ENCODE data around the gene FARS2.

Gene FARS2

DNA sequence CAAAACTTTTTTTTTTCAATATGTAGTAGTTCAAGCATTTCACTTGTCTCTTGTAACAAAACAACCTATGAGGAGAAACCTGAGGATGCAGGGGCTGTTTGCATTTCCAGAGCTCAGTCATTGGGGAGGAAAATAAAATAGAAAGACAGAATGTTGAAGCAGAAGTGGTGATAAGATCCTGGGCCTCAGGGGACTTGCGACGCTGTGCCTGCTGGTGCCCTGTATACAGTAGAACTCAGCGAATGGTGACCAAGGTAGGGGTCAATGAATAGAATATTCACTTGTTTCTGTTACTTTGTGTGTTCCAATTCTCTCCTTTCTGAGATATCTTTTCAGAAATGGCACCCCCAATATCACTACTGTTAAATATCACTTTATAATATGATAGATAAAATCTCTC is 271.6 kb downstream of the FARS2 start:
- Histone ChIP-seq H3K4me1 (ENCODE audit: control insufficient read depth, insufficient read depth, low read length) (no peaks in the 10 kb centered on the region), H3K9me3 (ENCODE audit: control insufficient read depth, insufficient read depth, low read depth, low read length) (no peaks in the 10 kb centered on the region), H3K27ac (ENCODE audit: extremely low read depth, low read depth, low read length) (no peak overlapping the region), H3K36me3 (ENCODE audit: control insufficient read depth in 2 of 2, insufficient read depth in 1 of 2, low read length in 2 of 2) (no peaks in the 10 kb centered on the region), H3K4me3 (ENCODE audit: low read depth, low read length) (no peak overlapping the region)
- TF ChIP-seq REPIN1 (tag by site-specific recombination; IDR thresholded peaks at IDR 0.05; ENCODE audit: low read depth), result no peak
- no peak for TF ChIP-seq FEZF1 (tag by site-specific recombination; IDR thresholded peaks at IDR 0.05)
- TF ChIP-seq ZSCAN16 (tag by site-specific recombination; IDR thresholded peaks at IDR 0.05), result no peak
- no peak for TF ChIP-seq ZNF140 (tag by site-specific recombination; IDR thresholded peaks at IDR 0.05)
- TF ChIP-seq HOXA7 (CRISPR knock-in tag; IDR thresholded peaks at IDR 0.05; ENCODE audit: borderline replicate concordance), result no peak
- TF ChIP-seq ZNF426 (tag by site-specific recombination; IDR thresholded peaks at IDR 0.05), result no peak
- TF ChIP-seq ZBTB7A (tag by site-specific recombination; IDR thresholded peaks at IDR 0.05; ENCODE audit: low read depth), result no peak
- TF ChIP-seq ZNF274 (IDR thresholded peaks at IDR 0.05; ENCODE audit: low read length), result no peak
- TF ChIP-seq ZNF274 (tag by site-specific recombination; IDR thresholded peaks at IDR 0.05; ENCODE audit: borderline replicate concordance), result no peak
- no peak for TF ChIP-seq ZNF473 (tag by site-specific recombination; IDR thresholded peaks at IDR 0.05)
- no peak for TF ChIP-seq KLF8 (tag by site-specific recombination; IDR thresholded peaks at IDR 0.05)
- no peak for TF ChIP-seq ZNF600 (tag by site-specific recombination; IDR thresholded peaks at IDR 0.05)
- TF ChIP-seq ZNF707 (tag by site-specific recombination; IDR thresholded peaks at IDR 0.05), result no peak
- CTCF ChIA-PET, result no interaction called here
- POLR2A ChIA-PET, result no interaction called here

DNA sequence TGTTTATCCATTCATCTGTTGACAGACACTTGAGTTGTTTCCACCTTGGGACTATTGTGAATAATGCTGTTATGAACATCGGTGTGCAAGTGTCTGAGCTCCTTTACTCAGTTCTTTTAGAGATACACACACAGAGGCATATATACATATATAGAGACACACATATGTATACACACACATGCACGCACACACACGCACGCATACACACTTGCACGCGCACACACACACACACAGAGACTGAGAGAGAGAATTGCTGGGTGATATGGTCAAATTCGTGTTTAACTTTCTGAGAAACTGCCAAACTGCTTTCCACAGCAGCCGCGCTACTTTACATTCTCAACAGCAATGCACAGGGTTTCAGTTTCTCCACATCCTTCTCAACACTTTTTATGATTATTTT is 273.3 kb downstream of the FARS2 start:
- POLR2A ChIA-PET, result no interaction called here
- Histone ChIP-seq H3K9me3 (ENCODE audit: control insufficient read depth, insufficient read depth, low read depth, low read length) (no peaks in the 10 kb centered on the region), H3K4me3 (ENCODE audit: low read depth, low read length) (no peak overlapping the region), H3K27ac (ENCODE audit: extremely low read depth, low read depth, low read length) (no peak overlapping the region), H3K4me1 (ENCODE audit: control insufficient read depth, insufficient read depth, low read length) (no peaks in the 10 kb centered on the region), H3K36me3 (ENCODE audit: control insufficient read depth in 2 of 2, insufficient read depth in 1 of 2, low read length in 2 of 2) (no peaks in the 10 kb centered on the region)
- TF ChIP-seq, protein P1, sequence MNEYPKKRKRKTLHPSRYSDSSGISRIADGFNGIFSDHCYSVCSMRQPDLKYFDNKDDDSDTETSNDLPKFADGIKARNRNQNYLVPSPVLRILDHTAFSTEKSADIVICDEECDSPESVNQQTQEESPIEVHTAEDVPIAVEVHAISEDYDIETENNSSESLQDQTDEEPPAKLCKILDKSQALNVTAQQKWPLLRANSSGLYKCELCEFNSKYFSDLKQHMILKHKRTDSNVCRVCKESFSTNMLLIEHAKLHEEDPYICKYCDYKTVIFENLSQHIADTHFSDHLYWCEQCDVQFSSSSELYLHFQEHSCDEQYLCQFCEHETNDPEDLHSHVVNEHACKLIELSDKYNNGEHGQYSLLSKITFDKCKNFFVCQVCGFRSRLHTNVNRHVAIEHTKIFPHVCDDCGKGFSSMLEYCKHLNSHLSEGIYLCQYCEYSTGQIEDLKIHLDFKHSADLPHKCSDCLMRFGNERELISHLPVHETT (tag by site-specific recombination; IDR thresholded peaks at IDR 0.05), result no peak
- CTCF ChIA-PET, result interaction anchor here (0.7 kb wide), 1 partner anchor 592 kb away, joined by 4 read pairs; no protein-coding TSS in a partner anchor

- Histone ChIP-seq H3K4me1 (ENCODE audit: control insufficient read depth, insufficient read depth, low read length) (no peaks in the 10 kb centered on the region), H3K4me3 (ENCODE audit: low read depth, low read length) (no peak overlapping the region), H3K27ac (ENCODE audit: extremely low read depth, low read depth, low read length) (no peak overlapping the region), H3K36me3 (ENCODE audit: control insufficient read depth in 2 of 2, insufficient read depth in 1 of 2, low read length in 2 of 2) (no peaks in the 10 kb centered on the region), H3K9me3 (ENCODE audit: control insufficient read depth, insufficient read depth, low read depth, low read length) (no peaks in the 10 kb centered on the region)
- ChIA-PET CTCF (interaction anchor here (0.7 kb wide), 1 partner anchor 94 kb away, joined by 4 read pairs; no protein-coding TSS in a partner anchor), POLR2A (no interaction called here)
- TF ChIP-seq ZNF362 (tag by site-specific recombination; IDR thresholded peaks at IDR 0.05) (no peak), ZNF423 (tag by site-specific recombination; IDR thresholded peaks at IDR 0.05) (no peak), ZNF792 (tag by site-specific recombination; IDR thresholded peaks at IDR 0.05) (no peak)
Measured at GRCh38 chr6:5536644-5537043, 275.3 kb downstream of the FARS2 start.

- Histone ChIP-seq H3K9me3 (ENCODE audit: control insufficient read depth, insufficient read depth, low read depth, low read length) (no peaks in the 10 kb centered on the region), H3K4me1 (ENCODE audit: control insufficient read depth, insufficient read depth, low read length) (no peaks in the 10 kb centered on the region), H3K4me3 (ENCODE audit: low read depth, low read length) (no peak overlapping the region), H3K27ac (ENCODE audit: extremely low read depth, low read depth, low read length) (no peak overlapping the region), H3K36me3 (ENCODE audit: control insufficient read depth in 2 of 2, insufficient read depth in 1 of 2, low read length in 2 of 2) (no peaks in the 10 kb centered on the region)
- ChIA-PET CTCF (interaction anchor here (0.6 kb wide), 1 partner anchor 483 kb away, joined by 3 read pairs; no protein-coding TSS in a partner anchor), POLR2A (no interaction called here)
- TF ChIP-seq, protein P2, sequence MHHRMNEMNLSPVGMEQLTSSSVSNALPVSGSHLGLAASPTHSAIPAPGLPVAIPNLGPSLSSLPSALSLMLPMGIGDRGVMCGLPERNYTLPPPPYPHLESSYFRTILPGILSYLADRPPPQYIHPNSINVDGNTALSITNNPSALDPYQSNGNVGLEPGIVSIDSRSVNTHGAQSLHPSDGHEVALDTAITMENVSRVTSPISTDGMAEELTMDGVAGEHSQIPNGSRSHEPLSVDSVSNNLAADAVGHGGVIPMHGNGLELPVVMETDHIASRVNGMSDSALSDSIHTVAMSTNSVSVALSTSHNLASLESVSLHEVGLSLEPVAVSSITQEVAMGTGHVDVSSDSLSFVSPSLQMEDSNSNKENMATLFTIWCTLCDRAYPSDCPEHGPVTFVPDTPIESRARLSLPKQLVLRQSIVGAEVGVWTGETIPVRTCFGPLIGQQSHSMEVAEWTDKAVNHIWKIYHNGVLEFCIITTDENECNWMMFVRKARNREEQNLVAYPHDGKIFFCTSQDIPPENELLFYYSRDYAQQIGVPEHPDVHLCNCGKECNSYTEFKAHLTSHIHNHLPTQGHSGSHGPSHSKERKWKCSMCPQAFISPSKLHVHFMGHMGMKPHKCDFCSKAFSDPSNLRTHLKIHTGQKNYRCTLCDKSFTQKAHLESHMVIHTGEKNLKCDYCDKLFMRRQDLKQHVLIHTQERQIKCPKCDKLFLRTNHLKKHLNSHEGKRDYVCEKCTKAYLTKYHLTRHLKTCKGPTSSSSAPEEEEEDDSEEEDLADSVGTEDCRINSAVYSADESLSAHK (tag by site-specific recombination; IDR thresholded peaks at IDR 0.05), result no peak
- TF ChIP-seq OVOL3 (tag by site-specific recombination; IDR thresholded peaks at IDR 0.05) (no peak), ZNF837 (tag by site-specific recombination; IDR thresholded peaks at IDR 0.05) (no peak), ZNF184 (tag by site-specific recombination; IDR thresholded peaks at IDR 0.05) (no peak), ZNF670 (tag by site-specific recombination; IDR thresholded peaks at IDR 0.05; ENCODE audit: low read depth) (no peak), REPIN1 (tag by site-specific recombination; IDR thresholded peaks at IDR 0.05; ENCODE audit: low read depth) (no peak)
- TF ChIP-seq, protein P3, sequence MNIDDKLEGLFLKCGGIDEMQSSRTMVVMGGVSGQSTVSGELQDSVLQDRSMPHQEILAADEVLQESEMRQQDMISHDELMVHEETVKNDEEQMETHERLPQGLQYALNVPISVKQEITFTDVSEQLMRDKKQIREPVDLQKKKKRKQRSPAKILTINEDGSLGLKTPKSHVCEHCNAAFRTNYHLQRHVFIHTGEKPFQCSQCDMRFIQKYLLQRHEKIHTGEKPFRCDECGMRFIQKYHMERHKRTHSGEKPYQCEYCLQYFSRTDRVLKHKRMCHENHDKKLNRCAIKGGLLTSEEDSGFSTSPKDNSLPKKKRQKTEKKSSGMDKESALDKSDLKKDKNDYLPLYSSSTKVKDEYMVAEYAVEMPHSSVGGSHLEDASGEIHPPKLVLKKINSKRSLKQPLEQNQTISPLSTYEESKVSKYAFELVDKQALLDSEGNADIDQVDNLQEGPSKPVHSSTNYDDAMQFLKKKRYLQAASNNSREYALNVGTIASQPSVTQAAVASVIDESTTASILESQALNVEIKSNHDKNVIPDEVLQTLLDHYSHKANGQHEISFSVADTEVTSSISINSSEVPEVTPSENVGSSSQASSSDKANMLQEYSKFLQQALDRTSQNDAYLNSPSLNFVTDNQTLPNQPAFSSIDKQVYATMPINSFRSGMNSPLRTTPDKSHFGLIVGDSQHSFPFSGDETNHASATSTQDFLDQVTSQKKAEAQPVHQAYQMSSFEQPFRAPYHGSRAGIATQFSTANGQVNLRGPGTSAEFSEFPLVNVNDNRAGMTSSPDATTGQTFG (tag by site-specific recombination; IDR thresholded peaks at IDR 0.05; ENCODE audit: borderline replicate concordance), result no peak
Measured at GRCh38 chr6:5537132-5537531, 275.8 kb downstream of the FARS2 start.
